ENCODE data around the gene CHCHD6.

DNA sequence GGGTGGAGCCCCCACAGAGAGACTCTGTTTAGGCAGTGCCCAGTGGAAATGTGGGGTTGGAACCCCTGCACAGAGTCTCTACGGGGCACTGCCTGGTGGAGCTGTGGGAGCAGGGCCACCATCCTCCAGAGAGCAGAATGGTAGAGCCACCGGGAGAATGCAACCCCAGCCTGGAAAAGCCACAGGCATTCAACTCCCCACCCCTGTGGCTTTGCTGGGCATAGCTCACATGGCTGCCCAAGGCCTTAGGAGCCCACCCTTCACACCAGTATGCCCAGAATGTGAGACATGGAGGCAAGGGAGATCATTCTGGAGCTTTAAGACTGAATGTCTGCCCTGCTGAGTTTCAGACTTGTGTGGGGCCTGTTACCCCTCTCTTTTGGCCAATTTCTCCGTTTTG, 19.0 kb upstream of the CHCHD6 start:
- TF ChIP-seq, protein P1, sequence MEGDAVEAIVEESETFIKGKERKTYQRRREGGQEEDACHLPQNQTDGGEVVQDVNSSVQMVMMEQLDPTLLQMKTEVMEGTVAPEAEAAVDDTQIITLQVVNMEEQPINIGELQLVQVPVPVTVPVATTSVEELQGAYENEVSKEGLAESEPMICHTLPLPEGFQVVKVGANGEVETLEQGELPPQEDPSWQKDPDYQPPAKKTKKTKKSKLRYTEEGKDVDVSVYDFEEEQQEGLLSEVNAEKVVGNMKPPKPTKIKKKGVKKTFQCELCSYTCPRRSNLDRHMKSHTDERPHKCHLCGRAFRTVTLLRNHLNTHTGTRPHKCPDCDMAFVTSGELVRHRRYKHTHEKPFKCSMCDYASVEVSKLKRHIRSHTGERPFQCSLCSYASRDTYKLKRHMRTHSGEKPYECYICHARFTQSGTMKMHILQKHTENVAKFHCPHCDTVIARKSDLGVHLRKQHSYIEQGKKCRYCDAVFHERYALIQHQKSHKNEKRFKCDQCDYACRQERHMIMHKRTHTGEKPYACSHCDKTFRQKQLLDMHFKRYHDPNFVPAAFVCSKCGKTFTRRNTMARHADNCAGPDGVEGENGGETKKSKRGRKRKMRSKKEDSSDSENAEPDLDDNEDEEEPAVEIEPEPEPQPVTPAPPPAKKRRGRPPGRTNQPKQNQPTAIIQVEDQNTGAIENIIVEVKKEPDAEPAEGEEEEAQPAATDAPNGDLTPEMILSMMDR (IDR thresholded peaks at IDR 0.05; ENCODE audit: borderline replicate concordance, extremely low read depth, low read length, poor library complexity, severe bottlenecking) = no peak
- TF ChIP-seq EZH2 (IDR thresholded peaks at IDR 0.05; ENCODE audit: borderline replicate concordance, low read depth, low read length, severe bottlenecking) = no peak

All from DND-41 (cell line).